GM13976 (cell line): Measurements from ENCODE around the gene HIVEP3.

Experiments
- DNase-seq: peaks from one replicate; pipeline ENCODE4 v3.0.0; 2012; ENCODE audit warnings: low spot score
- CTCF ChIP-seq: IDR thresholded peaks from 2 replicates; pipeline ENCODE4 v1.5.1; 2012; ENCODE audit warnings: borderline replicate concordance, mild to moderate bottlenecking; ENCODE audit not compliant: insufficient read depth; ENCODE audit errors: extremely low read depth, missing control alignments, control extremely low read depth
- in situ Hi-C: fragments of 300-500 bp; cut with MboI; formaldehyde crosslinking; loops from one replicate; pipeline ENCODE4 v1.12.0; 2022; ENCODE audit warnings: low sequenced_read_pairs, mixed read lengths, inconsistent platforms; ENCODE audit not compliant: unreplicated experiment

The HIVEP3 gene

GRCh38 chr1:41500378-41500777 lies 418.3 kb downstream of the HIVEP3 start:
- TF ChIP-seq CTCF = no peak
- in situ Hi-C loops = no loop called here
- no peak for DNase-seq

- in situ Hi-C loops = no loop called here
- DNase-seq = no peak
- no peak for TF ChIP-seq CTCF
Measured at GRCh38 chr1:41499591-41499990, 419.1 kb downstream of the HIVEP3 start.

GRCh38 chr1:41498804-41499203 lies 419.9 kb downstream of the HIVEP3 start:
- in situ Hi-C loops = no loop called here
- no peak for DNase-seq
- TF ChIP-seq CTCF = no peak

- no peak for TF ChIP-seq CTCF
- no peak for DNase-seq
- in situ Hi-C loops = no loop called here
Measured at GRCh38 chr1:41498391-41498790, 420.3 kb downstream of the HIVEP3 start.

- no peak for DNase-seq
- TF ChIP-seq CTCF = no peak
- in situ Hi-C loops = no loop called here
Measured at GRCh38 chr1:41497461-41498030, 421.2 kb downstream of the HIVEP3 start.

GRCh38 chr1:41497056-41497440 lies 421.7 kb downstream of the HIVEP3 start:
- in situ Hi-C loops = no loop called here
- TF ChIP-seq CTCF = no peak
- no peak for DNase-seq
